ENCODE measurements around the gene CCDC77. TPM values are rescaled to one million over a fixed set of nuclear protein-coding genes. Genes with fewer than 3 reads are reported as not detected.

The CCDC77 gene
- polyA plus RNA-seq, 1 of the 3 experiments (the other 2 are of a cell fraction) = 5.9 TPM

- no peaks in the 10 kb centered on the region for H3K36me3 ChIP-seq (replicated peaks in 1 of 2; ENCODE audit: control insufficient read depth in 1 of 2, insufficient read depth in 2 of 2, low read length in 1 of 2)
- H3K4me1 ChIP-seq (ENCODE audit: control insufficient read depth in 1 of 2, insufficient read depth in 2 of 2, low read depth in 1 of 2, low read length in 1 of 2) = no peaks in the 10 kb centered on the region
- no peaks in the 10 kb centered on the region for H3K79me2 ChIP-seq (ENCODE audit: insufficient read depth)
- TF ChIP-seq YY1 (IDR thresholded peaks at IDR 0.05; ENCODE audit: low read depth) (no peak), USF2 (IDR thresholded peaks at IDR 0.05; ENCODE audit: borderline replicate concordance, low read depth, low read length) (no peak), CHD2 (IDR thresholded peaks at IDR 0.05; ENCODE audit: low read length, partially characterized antibody) (no peak), GATA2 (CRISPR knock-in tag; IDR thresholded peaks at IDR 0.05) (no peak), RAD21 (IDR thresholded peaks at IDR 0.05; ENCODE audit: low read length) (no peak), TCF12 (IDR thresholded peaks at IDR 0.05) (no peak), ZBTB33 (IDR thresholded peaks at IDR 0.05; ENCODE audit: borderline replicate concordance, low read depth) (no peak), RXRA (IDR thresholded peaks at IDR 0.05; ENCODE audit: borderline replicate concordance, low read depth) (no peak), REST (IDR thresholded peaks at IDR 0.05; ENCODE audit: low read depth, low read length) (no peak), NFIC (IDR thresholded peaks at IDR 0.05; ENCODE audit: borderline replicate concordance) (no peak), NRF1 (IDR thresholded peaks at IDR 0.05; ENCODE audit: low read depth, low read length) (no peak)
- TF ChIP-seq, protein P1, sequence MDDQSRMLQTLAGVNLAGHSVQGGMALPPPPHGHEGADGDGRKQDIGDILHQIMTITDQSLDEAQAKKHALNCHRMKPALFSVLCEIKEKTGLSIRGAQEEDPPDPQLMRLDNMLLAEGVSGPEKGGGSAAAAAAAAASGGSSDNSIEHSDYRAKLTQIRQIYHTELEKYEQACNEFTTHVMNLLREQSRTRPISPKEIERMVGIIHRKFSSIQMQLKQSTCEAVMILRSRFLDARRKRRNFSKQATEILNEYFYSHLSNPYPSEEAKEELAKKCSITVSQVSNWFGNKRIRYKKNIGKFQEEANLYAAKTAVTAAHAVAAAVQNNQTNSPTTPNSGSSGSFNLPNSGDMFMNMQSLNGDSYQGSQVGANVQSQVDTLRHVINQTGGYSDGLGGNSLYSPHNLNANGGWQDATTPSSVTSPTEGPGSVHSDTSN (IDR thresholded peaks at IDR 0.05) = no peak
- TF ChIP-seq, protein P2, sequence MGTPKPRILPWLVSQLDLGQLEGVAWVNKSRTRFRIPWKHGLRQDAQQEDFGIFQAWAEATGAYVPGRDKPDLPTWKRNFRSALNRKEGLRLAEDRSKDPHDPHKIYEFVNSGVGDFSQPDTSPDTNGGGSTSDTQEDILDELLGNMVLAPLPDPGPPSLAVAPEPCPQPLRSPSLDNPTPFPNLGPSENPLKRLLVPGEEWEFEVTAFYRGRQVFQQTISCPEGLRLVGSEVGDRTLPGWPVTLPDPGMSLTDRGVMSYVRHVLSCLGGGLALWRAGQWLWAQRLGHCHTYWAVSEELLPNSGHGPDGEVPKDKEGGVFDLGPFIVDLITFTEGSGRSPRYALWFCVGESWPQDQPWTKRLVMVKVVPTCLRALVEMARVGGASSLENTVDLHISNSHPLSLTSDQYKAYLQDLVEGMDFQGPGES (IDR thresholded peaks at IDR 0.05; ENCODE audit: low read depth, low read length) = no peak
- no peak overlapping the region for H3K4me3 ChIP-seq (ENCODE audit: low read depth in 2 of 2, low read length in 1 of 2)
- no peaks in the 10 kb centered on the region for H3F3A ChIP-seq (replicated peaks; ENCODE audit: insufficient read depth)
- CTCF ChIA-PET = interaction anchor here (0.7 to 0.9 kb wide), 2 partner anchors 29 to 48 kb away, joined by 3 read pairs; no protein-coding TSS in a partner anchor
- H3K27ac ChIP-seq (ENCODE audit: low read depth in 2 of 2, low read length in 1 of 2) = no peak overlapping the region
- H4K20me1 ChIP-seq (ENCODE audit: insufficient read depth) = no peaks in the 10 kb centered on the region
- H3K9me3 ChIP-seq = peaks cover 10% of the 10 kb centered on the region
- no peak overlapping the region for H3K9ac ChIP-seq
- POLR2A ChIA-PET = no interaction called here
- no peak overlapping the region for H3K4me2 ChIP-seq
- no peak overlapping the region for H2AFZ ChIP-seq (ENCODE audit: low read depth)
- 0 out of 2 replicates have a peak, but pooled peaks cover 3% of the 10 kb centered on the region for H3K27me3 ChIP-seq (ENCODE audit: insufficient read depth)
- no peak for DNase-seq
- no peaks in the 10 kb centered on the region for H3K9me2 ChIP-seq
Observed at GRCh38 chr12:490260-490659, 88.8 kb downstream of the CCDC77 start.

Other genes starting within 250 kb of the CCDC77 start
- gene SLC6A12, start 187.5 kb upstream of the CCDC77 start, polyA plus RNA-seq (2012; rRNA removed) = 0.02 and 0.06 TPM in 2 replicates
- 0.05 and 0.11 TPM in 2 replicates for gene SLC6A13, start 138.8 kb upstream of the CCDC77 start, polyA plus RNA-seq (2012; rRNA removed)
- gene KDM5A, start 12.3 kb upstream of the CCDC77 start, polyA plus RNA-seq (2012; rRNA removed) = 6.2 and 8.9 TPM in 2 replicates
- gene B4GALNT3, start 58.3 kb downstream of the CCDC77 start, polyA plus RNA-seq (2012; rRNA removed) = 0.34 and 0.53 TPM in 2 replicates

All from SK-N-SH (cell line).